ENCODE measurements around the gene FAM241B. TPM values are rescaled to one million over a fixed set of nuclear protein-coding genes. Genes with fewer than 3 reads are reported as not detected.

FAM241B gene
- total RNA-seq, 1 experiment from 2014 or later, result 13.7 TPM

- H3K23me2 ChIP-seq (ENCODE audit: insufficient read length, low read depth, low read length, poor library complexity, severe bottlenecking), result no peaks in the 10 kb centered on the region
- H2AK5ac ChIP-seq (ENCODE audit: insufficient read length, low read length), result no peak overlapping the region
- H3K4me2 ChIP-seq (ENCODE audit: insufficient read depth, insufficient read length, low read length), result no peak overlapping the region
- H3K4me1 ChIP-seq (ENCODE audit: insufficient read depth, low read length), result peaks cover 3% of the 10 kb centered on the region; the same call in 1 of the 2 replicates
- no CpG with 5 or more reads among the region's 3 CpGs for WGBS (ENCODE audit: extremely low coverage, insufficient read length, low lambda C conversion rate)
- H3K27me3 ChIP-seq (ENCODE audit: insufficient read depth, low read length), result no peaks in the 10 kb centered on the region
- no peak overlapping the region for H2AFZ ChIP-seq (ENCODE audit: low read length)
- no peaks in the 10 kb centered on the region for H4K20me1 ChIP-seq (ENCODE audit: control insufficient read depth, insufficient read depth, insufficient read length)
- no peak overlapping the region for H3K4ac ChIP-seq (ENCODE audit: low read depth, low read length)
- no peak overlapping the region for H4K8ac ChIP-seq (replicated peaks; ENCODE audit: insufficient read length, low read depth, low read length)
- H3K79me1 ChIP-seq (ENCODE audit: insufficient read depth, low read depth, low read length, poor library complexity, severe bottlenecking), result no peaks in the 10 kb centered on the region
- H3K9ac ChIP-seq (ENCODE audit: extremely low read depth, insufficient read length, low read length), result no peak overlapping the region
- no peak overlapping the region for H2BK120ac ChIP-seq (ENCODE audit: low read depth, low read length, poor library complexity, severe bottlenecking)
- H3K9me3 Mint-ChIP-seq, result no peaks in the 10 kb centered on the region
- peaks cover 47 to 48% of the 10 kb centered on the region in 2 experiments for H3K4me1 Mint-ChIP-seq
- H3K9me3 ChIP-seq (ENCODE audit: control insufficient read depth, low read depth, low read length), result no peaks in the 10 kb centered on the region
- H3K27ac Mint-ChIP-seq, result no peak overlapping the region
- H4K5ac ChIP-seq (ENCODE audit: insufficient read length, low read depth, low read length), result no peak overlapping the region
- no peak overlapping the region for H4K91ac ChIP-seq (ENCODE audit: insufficient read length, low read depth, low read length)
- peaks cover 17% of the 10 kb centered on the region for H3K27me3 Mint-ChIP-seq (ENCODE audit: low read depth)
- H3K56ac ChIP-seq (ENCODE audit: insufficient read length, low read depth, low read length), result no peak overlapping the region
- H3K23ac ChIP-seq (ENCODE audit: insufficient read length, low read depth, low read length), result no peak overlapping the region
- no peak overlapping the region for H3K14ac ChIP-seq (ENCODE audit: insufficient read depth, low read length)
- H3K18ac ChIP-seq (ENCODE audit: insufficient read length, low read depth, low read length), result no peak overlapping the region
- H3K27ac ChIP-seq (ENCODE audit: insufficient read length, low read depth, low read length), result no peak overlapping the region
- H3K79me2 ChIP-seq (ENCODE audit: insufficient read depth, low read length), result no peaks in the 10 kb centered on the region
- H2BK5ac ChIP-seq (ENCODE audit: insufficient read length, low read length), result no peak overlapping the region
- H2BK20ac ChIP-seq (ENCODE audit: low read depth, low read length, poor library complexity, severe bottlenecking), result no peak overlapping the region
- H2BK15ac ChIP-seq (ENCODE audit: low read depth, low read length), result no peak overlapping the region
- no peak for DNase-seq
- no peak overlapping the region for H2BK12ac ChIP-seq (ENCODE audit: insufficient read length, low read depth, low read length)
- H3K36me3 Mint-ChIP-seq (ENCODE audit: insufficient read depth in 1 of 3, low read depth in 3 of 3), result no peaks in the 10 kb centered on the region
- no peak overlapping the region for H3T11ph ChIP-seq (ENCODE audit: low read length)
- H3K4me3 Mint-ChIP-seq, result no peak overlapping the region
- no peak for TF ChIP-seq CTCF (conservative IDR thresholded peaks at IDR 0.05)
These were observed 22.8 kb downstream of the FAM241B start for GRCh38 chr10:69652857-69653199.

All from H9 (cell line).